A673 (cell line): ENCODE data around the gene CDCA4. TPM values are rescaled to one million over a fixed set of nuclear protein-coding genes. Genes with fewer than 3 reads are reported as not detected.

Experiments used
- BruUV-seq: library from RNA; stranded (reverse); fragments of 400-500 nt; replicated peaks from 2 replicates; lab custom pipeline; 2021; lab: Mats Ljungman, UMichigan
- CTCF ChIA-PET: fragments of 300-600 bp; sonication (Branson Sonifier 250); formaldehyde crosslinking; loops from one replicate; lab custom pipeline; 2022; ENCODE audit warnings: antibody characterized with exemption; lab: Charles Lee
- POLR2A ChIA-PET: fragments of 300-600 bp; sonication (Branson Sonifier 250); formaldehyde crosslinking; loops from one replicate; lab custom pipeline; 2022; ENCODE audit warnings: antibody characterized with exemption; ENCODE audit not compliant: low non-redundant PET; lab: Charles Lee
- DNase-seq: peaks from one replicate; pipeline ENCODE4 v3.0.0-alpha.2; 2015; ENCODE audit warnings: low spot score
- H3K27ac ChIP-seq: fragments of 200-600 bp; sonication (generic); 2 replicates; pipeline ENCODE4 v1.5.1; 2016; ENCODE audit warnings: mixed run types, low read depth, mild to moderate bottlenecking, mixed read lengths, antibody characterized with exemption, low read length; ENCODE audit not compliant: poor library complexity, severe bottlenecking
- H3K27me3 ChIP-seq: fragments of 200-600 bp; sonication (generic); replicated peaks from 2 replicates; pipeline ENCODE4 v1.6.1; 2017; ENCODE audit warnings: mixed run types, low read depth, mild to moderate bottlenecking, mixed read lengths, antibody characterized with exemption, low read length; ENCODE audit not compliant: insufficient read depth, poor library complexity
- H3K36me3 ChIP-seq: fragments of 200-600 bp; sonication (generic); 2 replicates; pipeline ENCODE4 v1.6.1; 2016; ENCODE audit warnings: mixed run types, mild to moderate bottlenecking, mixed read lengths, antibody characterized with exemption, low read length; ENCODE audit not compliant: insufficient read depth, poor library complexity, severe bottlenecking
- H3K4me1 ChIP-seq: fragments of 200-600 bp; sonication (generic); 2 replicates; pipeline ENCODE4 v1.6.1; 2017; ENCODE audit warnings: mixed run types, mild to moderate bottlenecking, mixed read lengths, antibody characterized with exemption, low read length; ENCODE audit not compliant: insufficient read depth, poor library complexity, severe bottlenecking
- H3K4me3 ChIP-seq: fragments of 200-600 bp; sonication (generic); 2 replicates; pipeline ENCODE4 v1.5.1; 2016; ENCODE audit warnings: low read depth, mixed run types, mild to moderate bottlenecking, mixed read lengths, low read length; ENCODE audit not compliant: poor library complexity, severe bottlenecking
- H3K9me3 ChIP-seq: fragments of 200-600 bp; sonication (generic); 2 replicates; pipeline ENCODE4 v1.6.1; 2016; ENCODE audit warnings: mixed run types, low read depth, mild to moderate bottlenecking, mixed read lengths, antibody characterized with exemption, low read length; ENCODE audit not compliant: poor library complexity, severe bottlenecking
- EZH2 ChIP-seq: fragments of 200-600 bp; sonication (generic); IDR thresholded peaks from 2 replicates; pipeline ENCODE4 v1.6.1; 2017; ENCODE audit warnings: borderline replicate concordance, low read depth, mild to moderate bottlenecking, mixed read lengths, antibody characterized with exemption, low read length; ENCODE audit not compliant: poor library complexity, severe bottlenecking
- intact Hi-C: fragments of 100-400 bp; cut with micrococcal nuclease; formaldehyde crosslinking; loops from one replicate; pipeline ENCODE4 v1.10.0; 2022; ENCODE audit not compliant: unreplicated experiment
- total RNA-seq: library from RNA; stranded (reverse); gene quantifications from 2 replicates; pipeline ENCODE4 v1.2.3, GENCODE V29; 2021
- TF ChIP-seq, protein P1 (sequence below): fragments of 300-800, 200-600 bp; sonication (generic); conservative IDR thresholded peaks from 2 replicates; pipeline ENCODE4 v1.5.1; 2017; ENCODE audit warnings: low read depth, mild to moderate bottlenecking, antibody characterized with exemption, low read length, moderate library complexity, mixed read lengths

Gene CDCA4
- total RNA-seq, 1 experiment from 2014 or later, result 49.7 TPM

DNA sequence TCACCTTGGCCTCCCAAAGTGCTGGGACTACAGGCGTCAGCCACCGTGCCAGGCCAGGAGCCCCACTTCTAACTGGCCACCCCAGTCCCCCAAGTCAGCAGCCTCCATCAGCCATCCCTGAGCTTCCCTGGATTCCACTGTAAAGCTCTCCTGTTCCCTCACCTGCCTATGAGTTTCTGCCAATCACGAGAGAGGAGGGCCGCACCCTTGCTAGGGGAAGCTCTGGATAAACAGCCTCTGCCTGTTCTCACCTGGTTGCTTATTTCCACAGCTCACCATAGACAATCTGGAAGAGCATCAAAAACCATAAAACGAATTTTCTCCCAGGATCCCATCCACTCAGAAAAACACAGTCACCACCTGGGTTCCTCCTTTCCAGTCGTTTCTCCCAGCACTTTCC lies 5.0 kb downstream of the CDCA4 start:
- no peaks in the 10 kb centered on the region for H3K27me3 ChIP-seq
- no peak for DNase-seq
- H3K9me3 ChIP-seq, result no peaks in the 10 kb centered on the region
- ChIA-PET CTCF (no interaction called here), POLR2A (no interaction called here)
- TF ChIP-seq, protein P1, sequence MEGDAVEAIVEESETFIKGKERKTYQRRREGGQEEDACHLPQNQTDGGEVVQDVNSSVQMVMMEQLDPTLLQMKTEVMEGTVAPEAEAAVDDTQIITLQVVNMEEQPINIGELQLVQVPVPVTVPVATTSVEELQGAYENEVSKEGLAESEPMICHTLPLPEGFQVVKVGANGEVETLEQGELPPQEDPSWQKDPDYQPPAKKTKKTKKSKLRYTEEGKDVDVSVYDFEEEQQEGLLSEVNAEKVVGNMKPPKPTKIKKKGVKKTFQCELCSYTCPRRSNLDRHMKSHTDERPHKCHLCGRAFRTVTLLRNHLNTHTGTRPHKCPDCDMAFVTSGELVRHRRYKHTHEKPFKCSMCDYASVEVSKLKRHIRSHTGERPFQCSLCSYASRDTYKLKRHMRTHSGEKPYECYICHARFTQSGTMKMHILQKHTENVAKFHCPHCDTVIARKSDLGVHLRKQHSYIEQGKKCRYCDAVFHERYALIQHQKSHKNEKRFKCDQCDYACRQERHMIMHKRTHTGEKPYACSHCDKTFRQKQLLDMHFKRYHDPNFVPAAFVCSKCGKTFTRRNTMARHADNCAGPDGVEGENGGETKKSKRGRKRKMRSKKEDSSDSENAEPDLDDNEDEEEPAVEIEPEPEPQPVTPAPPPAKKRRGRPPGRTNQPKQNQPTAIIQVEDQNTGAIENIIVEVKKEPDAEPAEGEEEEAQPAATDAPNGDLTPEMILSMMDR, result no peak
- no peak for TF ChIP-seq EZH2
- peaks cover 51% of the 10 kb centered on the region for H3K4me1 ChIP-seq
- no peak overlapping the region for H3K27ac ChIP-seq
- intact Hi-C loops, result no loop called here
- no peak overlapping the region for H3K4me3 ChIP-seq
- BruUV-seq, result no TSS peak
- H3K36me3 ChIP-seq, result peaks cover 38% of the 10 kb centered on the region

DNA sequence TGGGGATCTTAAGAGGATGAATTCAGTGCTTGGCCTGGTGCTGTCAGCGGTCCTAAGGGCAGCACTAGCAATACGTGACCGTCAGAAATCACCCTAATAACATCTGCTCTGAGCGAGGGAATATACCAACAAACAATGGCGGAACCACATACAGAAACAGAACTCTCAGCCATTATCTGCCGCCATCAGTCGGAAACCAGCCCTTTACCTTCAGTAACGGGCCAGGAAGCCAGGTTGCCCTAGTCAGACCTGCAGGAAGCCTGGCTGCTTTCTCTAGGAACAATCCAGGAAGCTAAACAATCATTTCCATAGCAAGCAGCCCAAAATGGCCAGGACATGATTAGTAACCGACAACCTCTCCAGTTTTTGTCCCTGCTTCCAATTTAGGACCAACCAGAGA lies 5.6 kb downstream of the CDCA4 start:
- Histone ChIP-seq H3K36me3 (peaks cover 44% of the 10 kb centered on the region), H3K27me3 (no peaks in the 10 kb centered on the region), H3K4me1 (peaks cover 51% of the 10 kb centered on the region), H3K4me3 (no peak overlapping the region), H3K27ac (no peak overlapping the region), H3K9me3 (no peaks in the 10 kb centered on the region)
- TF ChIP-seq EZH2, result no peak
- TF ChIP-seq, protein P1, result no peak
- intact Hi-C loops, result no loop called here
- DNase-seq, result no peak
- ChIA-PET POLR2A (interaction anchor here (0.5 kb wide), 1 partner anchor 17 kb away, joined by 3 read pairs; no protein-coding TSS in a partner anchor), CTCF (no interaction called here)
- no TSS peak for BruUV-seq

DNA sequence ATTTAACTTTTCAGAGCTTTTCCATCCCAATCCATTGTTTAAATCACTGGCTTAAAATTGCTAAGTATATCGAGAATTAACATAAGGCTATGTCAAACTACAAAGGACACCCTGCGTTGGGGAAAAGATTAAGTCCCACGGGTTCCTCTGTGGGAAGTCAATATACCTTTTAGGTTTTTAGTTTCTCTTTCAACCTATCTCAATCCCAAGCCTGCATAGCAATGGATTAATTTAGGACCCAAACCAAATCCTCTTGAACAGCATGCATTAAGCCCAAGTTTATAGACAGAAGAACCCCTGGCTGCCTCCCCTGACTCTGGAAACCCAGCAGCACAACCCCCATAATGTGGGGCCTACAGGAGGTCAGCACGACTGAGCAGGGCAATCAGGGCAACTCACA lies 6.3 kb downstream of the CDCA4 start:
- TF ChIP-seq, protein P1, result no peak
- TF ChIP-seq EZH2, result no peak
- BruUV-seq, result no TSS peak
- Histone ChIP-seq H3K4me3 (no peak overlapping the region), H3K4me1 (peaks cover 51% of the 10 kb centered on the region), H3K9me3 (no peaks in the 10 kb centered on the region), H3K27me3 (no peaks in the 10 kb centered on the region), H3K36me3 (peaks cover 51% of the 10 kb centered on the region), H3K27ac (no peak overlapping the region)
- DNase-seq, result no peak
- CTCF ChIA-PET, result no interaction called here
- POLR2A ChIA-PET, result no interaction called here
- intact Hi-C loops, result no loop called here
